ENCODE data around the gene SPTLC3.

- no peak for TF ChIP-seq CTCF (IDR thresholded peaks at IDR 0.05)
- no peak for TF ChIP-seq POLR2A (IDR thresholded peaks at IDR 0.05)
- no peak for TF ChIP-seq EP300 (IDR thresholded peaks at IDR 0.05)
These were observed 32.0 kb upstream of the SPTLC3 start for GRCh38 chr20:12976720-12977309.

Measured in tibial nerve (tissue), 4 donors.